Lung (tissue), 13 donors: ENCODE results near the gene SPACA5B. TPM values are rescaled to one million over a fixed set of nuclear protein-coding genes. Genes with fewer than 3 reads are reported as not detected.
"Not testable (repeated sequence)": the region's sequence is repeated elsewhere in the genome, so short reads cannot be mapped to it uniquely, and the experiment has no call there.

ENCODE experiments used
- ATAC-seq: fragments of 200-7000 bp; cut with Tn5 transposase; one replicate; pipeline ENCODE4 v1.9.1; 2020; ENCODE audit warnings: moderate number of reproducible peaks; ENCODE audit not compliant: insufficient read depth, low FRiP score
- DNase-seq, 3 donors: peaks; one replicate each; pipeline ENCODE4 v3.0.0-alpha.2; 2013 to 2017
- H3K27ac ChIP-seq, 2 donors: one replicate each; pipeline ENCODE4 v1.5.1; 2013; ENCODE audit warnings: mild to moderate bottlenecking in 2 of 2, moderate library complexity in 2 of 2, control low read depth in 1 of 2, inconsistent platforms in 1 of 2, low read depth in 1 of 2, low read length in 1 of 2
- H3K27me3 ChIP-seq, 3 donors: one replicate each; pipeline ENCODE4 v1.5.1; 2013; ENCODE audit warnings: low read length in 2 of 3; ENCODE audit not compliant: control insufficient read depth in 3 of 3, insufficient read depth in 3 of 3
- H3K36me3 ChIP-seq, 4 donors: one replicate each; pipeline ENCODE4 v1.5.1; 2013; ENCODE audit warnings: low read length in 4 of 4, mild to moderate bottlenecking in 1 of 4, moderate library complexity in 1 of 4; ENCODE audit not compliant: control insufficient read depth in 4 of 4, insufficient read depth in 4 of 4
- H3K4me1 ChIP-seq, 5 donors: one replicate each; pipeline ENCODE4 v1.5.1; 2013; ENCODE audit warnings: low read length in 5 of 5, mild to moderate bottlenecking in 2 of 5, moderate library complexity in 1 of 5; ENCODE audit not compliant: control insufficient read depth in 5 of 5, insufficient read depth in 5 of 5
- H3K4me3 ChIP-seq: one replicate; pipeline ENCODE4 v1.5.1; 2013; ENCODE audit warnings: mild to moderate bottlenecking, control low read depth, moderate library complexity
- H3K9ac ChIP-seq, 2 donors: one replicate each; pipeline ENCODE4 v1.5.1; 2013; ENCODE audit warnings: low read length in 2 of 2, control low read depth in 1 of 2; ENCODE audit not compliant: insufficient read depth in 1 of 2
- H3K9me3 ChIP-seq, 4 donors: one replicate each; pipeline ENCODE4 v1.5.1; 2013; ENCODE audit warnings: low read length in 3 of 4, mild to moderate bottlenecking in 1 of 4, moderate library complexity in 1 of 4; ENCODE audit not compliant: control insufficient read depth in 4 of 4, insufficient read depth in 3 of 4
- WGBS, 2 donors: extraction: QIAGEN DNeasy Blood & Tissue Kit; methylation state at CpG; one replicate each; pipeline ENCODE4 v1.1.7; 2013; 5-methylcytosine and 5-hydroxymethylcytosine counted together
- polyA plus RNA-seq, 2 donors: library from polyadenylated mRNA; stranded (reverse); fragments of 200-250 nt; gene quantifications; one replicate each; pipeline ENCODE4 v1.2.1, GENCODE V29; 2013
- small RNA-seq: library from RNA; depleted of rRNA; stranded (forward); fragments of <200 nt; gene quantifications from one replicate; pipeline ENCODE3, GENCODE V24; 2014; ENCODE audit warnings: low replicate concordance
- total RNA-seq, 2 donors: library from RNA; depleted of rRNA in 1 of 2; stranded (reverse); fragments of >200 nt in 1 of 2; gene quantifications; one replicate each; pipeline ENCODE4 v1.2.1, GENCODE V29; 2014 to 2021
- TF ChIP-seq, protein P1 (sequence below): IDR thresholded peaks from 2 replicates; pipeline ENCODE4 v1.5.1; 2012; ENCODE audit warnings: mild to moderate bottlenecking; ENCODE audit errors: control extremely low read depth, extremely low read depth
- donor health status: control.
- donor health status: control.
- donor health status: Bipolar disorder and iron deficiency.
- donor health status: healthy.
- donor health status: DM: yes; HTN: yes; CAD: no.

SPACA5B gene
- total and polyA plus RNA-seq, 4 donors: not detected

DNA sequence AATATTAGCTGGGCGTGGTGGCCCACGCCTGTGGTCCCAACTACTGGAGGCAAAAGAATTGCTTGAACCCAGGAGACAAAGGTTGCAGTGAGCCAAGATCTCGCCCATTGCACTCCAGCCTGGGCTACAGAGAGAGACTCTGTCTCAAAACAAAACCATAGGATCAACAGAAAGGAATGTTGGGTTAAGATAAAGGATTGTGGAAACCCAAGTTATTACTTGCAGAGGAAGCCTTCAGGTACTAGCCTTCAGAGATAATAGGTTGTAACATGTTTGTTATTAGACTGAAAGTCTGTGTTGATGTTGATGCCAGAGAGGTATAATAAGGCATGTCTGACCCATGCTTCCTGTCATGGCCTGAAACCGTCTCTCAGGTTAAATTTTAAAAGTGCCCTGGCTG is 49.3 kb downstream of the SPACA5B start:
- TF ChIP-seq, protein P1, sequence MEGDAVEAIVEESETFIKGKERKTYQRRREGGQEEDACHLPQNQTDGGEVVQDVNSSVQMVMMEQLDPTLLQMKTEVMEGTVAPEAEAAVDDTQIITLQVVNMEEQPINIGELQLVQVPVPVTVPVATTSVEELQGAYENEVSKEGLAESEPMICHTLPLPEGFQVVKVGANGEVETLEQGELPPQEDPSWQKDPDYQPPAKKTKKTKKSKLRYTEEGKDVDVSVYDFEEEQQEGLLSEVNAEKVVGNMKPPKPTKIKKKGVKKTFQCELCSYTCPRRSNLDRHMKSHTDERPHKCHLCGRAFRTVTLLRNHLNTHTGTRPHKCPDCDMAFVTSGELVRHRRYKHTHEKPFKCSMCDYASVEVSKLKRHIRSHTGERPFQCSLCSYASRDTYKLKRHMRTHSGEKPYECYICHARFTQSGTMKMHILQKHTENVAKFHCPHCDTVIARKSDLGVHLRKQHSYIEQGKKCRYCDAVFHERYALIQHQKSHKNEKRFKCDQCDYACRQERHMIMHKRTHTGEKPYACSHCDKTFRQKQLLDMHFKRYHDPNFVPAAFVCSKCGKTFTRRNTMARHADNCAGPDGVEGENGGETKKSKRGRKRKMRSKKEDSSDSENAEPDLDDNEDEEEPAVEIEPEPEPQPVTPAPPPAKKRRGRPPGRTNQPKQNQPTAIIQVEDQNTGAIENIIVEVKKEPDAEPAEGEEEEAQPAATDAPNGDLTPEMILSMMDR: no peak
- no peaks in the 10 kb centered on the region for H3K36me3 ChIP-seq
- H3K27me3 ChIP-seq: no peaks in the 10 kb centered on the region
- DNase-seq (no peak), ATAC-seq (no peak)
- H3K4me3 ChIP-seq: no peak overlapping the region
- H3K27ac ChIP-seq: no peak overlapping the region
- no peak overlapping the region for H3K9ac ChIP-seq
- H3K9me3 ChIP-seq: peaks cover 0 to 3% (median 0%) of the 10 kb centered on the region in 4 donors
- WGBS, 2 donors: 79 to 100% methylated on average over 4 of the region's 4 CpGs
- no peaks in the 10 kb centered on the region for H3K4me1 ChIP-seq

DNA sequence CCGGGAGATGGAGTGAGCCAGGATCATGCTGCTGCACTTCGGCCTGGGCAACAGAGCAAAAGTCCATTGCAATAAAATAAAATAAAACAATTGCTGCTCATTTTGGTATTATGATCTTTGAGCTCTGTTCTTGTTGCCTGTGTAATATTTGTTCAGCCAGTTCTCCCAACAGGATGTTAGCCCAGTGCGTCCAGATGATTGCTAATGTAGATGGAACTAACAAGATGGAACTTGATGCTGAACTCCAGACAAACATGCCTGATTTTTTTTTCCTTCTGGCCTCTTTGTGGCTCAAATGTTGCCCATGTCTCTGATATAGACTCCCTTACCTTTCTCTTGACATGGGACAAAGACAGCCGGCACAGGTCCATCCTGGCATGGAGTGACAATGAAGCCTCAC is 50.4 kb downstream of the SPACA5B start:
- Histone ChIP-seq H3K9me3 (peaks cover 0 to 3% (median 0%) of the 10 kb centered on the region in 4 donors), H3K27ac (no peak overlapping the region), H3K4me3 (no peak overlapping the region), H3K27me3 (no peaks in the 10 kb centered on the region), H3K4me1 (no peaks in the 10 kb centered on the region), H3K9ac (no peak overlapping the region), H3K36me3 (no peaks in the 10 kb centered on the region)
- TF ChIP-seq, protein P1: no peak
- ATAC-seq: no peak
- WGBS, 2 donors: 92 to 100% methylated on average over 4 of the region's 4 CpGs
- DNase-seq: no peak

DNA sequence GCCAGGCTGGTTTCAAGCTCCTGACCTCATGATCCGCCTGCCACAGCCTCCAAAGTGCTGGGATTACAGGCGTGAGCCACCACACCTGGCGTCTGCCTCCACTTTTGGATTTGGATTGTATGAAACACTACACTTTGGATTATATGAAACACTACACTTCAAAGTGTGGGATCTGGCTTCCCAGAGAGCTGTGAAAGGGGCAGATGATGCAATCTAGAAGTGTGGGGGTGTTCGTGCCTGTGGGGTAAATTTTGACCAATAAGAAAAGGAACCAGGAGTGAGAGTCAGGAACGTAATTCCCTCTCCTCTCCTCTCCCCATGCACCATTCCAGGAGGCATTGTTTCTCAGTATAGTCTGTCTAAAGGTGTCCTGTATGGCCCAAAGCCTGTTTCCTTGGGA is 51.5 kb downstream of the SPACA5B start:
- 56 to 82% methylated on average over 5 of the region's 5 CpGs for WGBS, 2 donors
- not testable (repeated sequence) for H3K9me3 ChIP-seq, H3K36me3 ChIP-seq, DNase-seq, H3K9ac ChIP-seq, H3K27me3 ChIP-seq, H3K4me3 ChIP-seq, ATAC-seq, H3K27ac ChIP-seq, H3K4me1 ChIP-seq

Small RNA genes lying within 50 kb of the gene (small RNA-seq; reads per million reads assigned to genes)
- gene AC245047.7 (not detected), gene RNU6-707P (not detected)

Other genes starting within 250 kb of the SPACA5B start
- 1 to 10 TPM; 4.7 to 9.5 TPM for gene ZNF182, start 126.6 kb upstream of the SPACA5B start, total RNA-seq
- 1 to 10 TPM; 2.7 to 2.9 TPM for gene ZNF182, start 126.6 kb upstream of the SPACA5B start, polyA plus RNA-seq
- gene SPACA5, start 123.6 kb upstream of the SPACA5B start, total RNA-seq: not detected
- not detected for gene SPACA5, start 123.6 kb upstream of the SPACA5B start, polyA plus RNA-seq
- 1 to 10 TPM; 2.5 to 6.7 TPM for gene ZNF630, start 59.0 kb upstream of the SPACA5B start, total RNA-seq
- 1 to 10 TPM in 1 of 2 donors, under 1 TPM in 1; 0.98 to 1.4 TPM for gene ZNF630, start 59.0 kb upstream of the SPACA5B start, polyA plus RNA-seq
- not detected for gene SSX5, start 66.2 kb downstream of the SPACA5B start, total RNA-seq
- not detected for gene SSX5, start 66.2 kb downstream of the SPACA5B start, polyA plus RNA-seq
- not detected for gene SSX1, start 124.8 kb downstream of the SPACA5B start, total RNA-seq
- not detected for gene SSX1, start 124.8 kb downstream of the SPACA5B start, polyA plus RNA-seq
- gene SSX3, start 226.1 kb downstream of the SPACA5B start, total RNA-seq: not detected
- not detected for gene SSX3, start 226.1 kb downstream of the SPACA5B start, polyA plus RNA-seq